VCaP (cell line): Measurements from ENCODE around the gene PINLYP.
A peak's percentile ranks its signal among the peaks of the same experiment; 100 is the strongest.

Experiments used
- H3K27ac ChIP-seq: fragments of 450-650 bp; 2 replicates; pipeline ENCODE4 v1.5.1; 2017
- CTCF ChIP-seq: fragments of 450-650 bp; conservative IDR thresholded peaks from 2 replicates; pipeline ENCODE4 v1.5.1; 2017; ENCODE audit warnings: mild to moderate bottlenecking, moderate library complexity

Gene PINLYP

GRCh38 chr19:43595999-43596841 is 20.6 kb downstream of the PINLYP start, which contains the start of the genes IRGQ and ZNF576:
Gene IRGQ (minus strand): TSS chr19:43596134. CDS start chr19:43595338, 796 bp downstream.
Gene ZNF576 (plus strand): TSS chr19:43596595. CDS start chr19:43597109, 514 bp downstream.
- no peak for TF ChIP-seq CTCF
- H3K27ac ChIP-seq, result peak within 1 kb of the TSS; percentile 97

DNA sequence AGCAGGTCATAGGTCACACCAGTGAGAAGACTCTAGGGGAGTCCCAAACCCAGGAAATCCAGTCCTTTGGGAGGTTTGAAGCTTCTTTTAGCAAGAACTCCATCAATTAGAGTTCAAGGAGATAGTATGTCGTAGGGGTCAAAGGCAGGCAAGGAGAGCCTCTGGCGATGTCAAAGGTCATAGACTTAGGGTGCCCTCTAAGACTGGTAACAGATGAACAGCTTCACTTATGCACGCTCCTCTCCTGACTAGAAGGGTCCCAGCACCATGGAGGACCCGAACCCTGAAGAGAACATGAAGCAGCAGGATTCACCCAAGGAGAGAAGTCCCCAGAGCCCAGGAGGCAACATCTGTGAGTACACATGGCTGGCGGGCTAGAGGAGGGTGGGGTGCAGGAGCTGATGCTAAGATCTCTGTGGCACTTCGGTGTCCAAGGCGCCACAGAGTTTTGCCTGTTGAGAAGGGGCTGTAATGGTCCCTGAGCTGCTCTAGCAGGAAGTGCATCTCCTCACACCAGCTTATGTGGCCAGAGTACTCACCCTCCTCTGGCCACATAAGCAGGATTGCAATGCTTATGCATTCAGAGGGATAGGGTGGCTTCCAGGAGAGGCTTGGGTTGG is 21.4 kb downstream of the PINLYP start:
- peak overlapping the region; percentile 97 for H3K27ac ChIP-seq
- no peak for TF ChIP-seq CTCF

- H3K27ac ChIP-seq, result peak overlapping the region; percentile 97
- TF ChIP-seq CTCF, result no peak
Observed at GRCh38 chr19:43597876-43598275, 22.3 kb downstream of the PINLYP start.

DNA sequence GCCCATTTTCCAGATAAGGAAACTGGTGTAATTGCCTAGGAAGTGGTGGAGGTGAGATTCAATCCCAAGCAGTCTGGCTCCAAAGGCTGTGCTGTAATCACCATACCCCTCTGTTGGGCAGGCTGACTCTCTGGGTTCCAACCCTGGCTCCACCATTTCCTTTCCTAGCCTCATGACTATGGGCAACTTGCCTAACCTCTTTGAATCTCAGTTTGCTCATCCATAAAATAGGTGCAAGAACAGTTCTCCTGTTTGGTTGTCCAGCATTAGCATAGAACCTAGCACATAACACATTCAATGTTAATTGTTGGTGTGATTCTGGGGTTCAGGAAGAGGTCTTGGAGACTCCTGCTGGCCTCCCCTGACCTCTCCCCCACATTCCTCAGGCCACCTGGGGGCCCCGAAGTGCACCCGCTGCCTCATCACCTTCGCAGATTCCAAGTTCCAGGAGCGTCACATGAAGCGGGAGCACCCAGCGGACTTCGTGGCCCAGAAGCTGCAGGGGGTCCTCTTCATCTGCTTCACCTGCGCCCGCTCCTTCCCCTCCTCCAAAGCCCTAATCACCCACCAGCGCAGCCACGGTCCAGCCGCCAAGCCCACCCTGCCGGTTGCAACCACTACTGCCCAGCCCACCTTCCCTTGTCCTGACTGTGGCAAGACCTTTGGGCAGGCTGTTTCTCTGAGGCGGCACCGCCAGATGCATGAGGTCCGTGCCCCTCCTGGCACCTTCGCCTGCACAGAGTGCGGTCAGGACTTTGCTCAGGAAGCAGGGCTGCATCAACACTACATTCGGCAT is 23.0 kb downstream of the PINLYP start:
- H3K27ac ChIP-seq, result no peak overlapping the region; the same call in 1 of the 2 replicates
- TF ChIP-seq CTCF, result no peak

DNA sequence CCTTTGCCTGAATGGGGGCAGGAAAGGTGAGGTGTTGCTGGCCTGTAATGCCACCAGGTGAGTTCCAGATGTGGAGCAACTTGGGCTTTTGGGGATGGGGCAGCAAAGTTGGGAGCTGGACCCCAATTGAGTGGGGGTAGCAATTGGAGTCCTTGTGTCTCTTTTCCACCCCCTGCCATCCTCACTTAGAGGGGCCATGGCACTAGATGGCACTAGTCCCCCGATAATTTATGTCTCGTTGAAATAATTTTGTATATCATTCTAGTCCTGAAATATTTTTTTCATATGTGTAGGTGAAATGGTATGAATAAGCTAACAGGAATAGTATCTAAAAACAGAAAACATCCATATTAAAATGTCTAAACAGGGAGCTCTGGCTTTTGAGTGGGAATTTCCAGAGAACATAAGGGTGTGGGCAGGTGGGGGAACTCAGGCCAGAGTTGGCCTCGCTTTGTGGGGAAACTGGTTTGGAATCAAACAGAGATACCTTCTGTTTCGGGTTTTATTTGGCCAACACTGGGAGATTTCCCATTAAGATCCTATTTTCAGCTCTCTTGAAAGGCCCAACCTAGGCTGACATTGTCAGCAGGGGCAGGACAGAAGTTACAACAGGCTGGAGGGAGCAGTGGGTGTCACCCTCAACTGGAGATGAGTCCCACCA is 24.2 kb downstream of the PINLYP start:
- no peak; the same call in 1 of the 2 replicates for TF ChIP-seq CTCF
- H3K27ac ChIP-seq, result peak overlapping the region; percentile 56

DNA sequence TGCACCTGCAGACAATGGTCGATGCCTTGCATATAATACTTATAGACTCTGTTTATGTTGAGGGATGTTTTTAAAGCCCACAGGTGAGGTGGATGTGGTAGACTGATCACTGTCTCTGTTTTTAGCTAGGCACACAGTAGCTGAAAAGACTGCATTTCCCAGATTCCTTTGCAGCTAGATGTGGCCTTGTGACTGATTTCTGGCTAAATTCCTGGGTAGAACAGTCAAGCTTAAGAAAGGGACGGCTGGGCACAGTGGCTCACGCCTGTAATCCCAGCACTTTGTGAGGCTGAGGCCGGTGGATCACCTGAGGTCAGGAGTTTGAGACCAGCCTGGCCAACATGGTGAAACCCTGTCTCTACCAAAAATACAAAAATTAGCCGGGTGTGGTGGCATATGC is 24.7 kb downstream of the PINLYP start:
- peak overlapping the region; percentile 56 for H3K27ac ChIP-seq

- no peak for TF ChIP-seq CTCF
- no peak overlapping the region for H3K27ac ChIP-seq
Observed at GRCh38 chr19:43605875-43606568, 30.4 kb downstream of the PINLYP start.
